DOHH2 (cell line): ENCODE results near the gene SFTPB.
A peak's percentile ranks its signal among the peaks of the same experiment; 100 is the strongest.
"Not testable (repeated sequence)": the region's sequence is repeated elsewhere in the genome, so short reads cannot be mapped to it uniquely, and the experiment has no call there.

ENCODE experiments used
- H3F3A ChIP-seq: fragments of 200-600 bp; sonication (generic), shearing (Covaris generic); 2 replicates; pipeline ENCODE4 v1.6.0; 2016; ENCODE audit warnings: antibody characterized with exemption, mild to moderate bottlenecking; ENCODE audit not compliant: control insufficient read depth, insufficient read depth
- H3K27ac ChIP-seq: fragments of 200-600 bp; sonication (generic); 2 replicates; pipeline ENCODE4 v1.5.1; 2014; ENCODE audit warnings: low read depth, mild to moderate bottlenecking, low read length, moderate library complexity
- H3K27me3 ChIP-seq: fragments of 200-600 bp; sonication (generic); 2 replicates; pipeline ENCODE4 v1.6.1; 2014; ENCODE audit warnings: mild to moderate bottlenecking, low read length, mixed read lengths; ENCODE audit not compliant: control insufficient read depth
- H3K36me3 ChIP-seq: fragments of 200-600 bp; sonication (generic); 2 replicates; pipeline ENCODE4 v1.6.1; 2014; ENCODE audit warnings: mild to moderate bottlenecking, low read length, moderate library complexity, mixed read lengths; ENCODE audit not compliant: control insufficient read depth
- H3K4me1 ChIP-seq: fragments of 200-600 bp; sonication (generic); 2 replicates; pipeline ENCODE4 v1.6.1; 2014; ENCODE audit warnings: mild to moderate bottlenecking, low read length, mixed read lengths; ENCODE audit not compliant: control insufficient read depth
- H3K4me2 ChIP-seq: fragments of 200-600 bp; sonication (generic); 2 replicates; pipeline ENCODE4 v1.6.0; 2014; ENCODE audit warnings: mild to moderate bottlenecking, low read length, moderate library complexity
- H3K4me3 ChIP-seq: fragments of 200-600 bp; sonication (generic); 2 replicates; pipeline ENCODE4 v1.5.1; 2014; ENCODE audit warnings: mild to moderate bottlenecking, low read length, mixed read lengths
- H3K79me2 ChIP-seq: fragments of 200-600 bp; sonication (generic); 2 replicates; pipeline ENCODE4 v1.6.1; 2014; ENCODE audit warnings: mild to moderate bottlenecking, low read length, mixed read lengths; ENCODE audit not compliant: control insufficient read depth
- H3K9me2 ChIP-seq: fragments of 200-600 bp; sonication (generic); replicated peaks from 2 replicates; pipeline ENCODE4 v1.6.1; 2014; ENCODE audit warnings: mild to moderate bottlenecking, low read length, mixed read lengths; ENCODE audit not compliant: control insufficient read depth
- H3K9me3 ChIP-seq: fragments of 200-600 bp; sonication (generic); 2 replicates; pipeline ENCODE4 v1.6.1; 2014; ENCODE audit warnings: antibody characterized with exemption, low read length, mixed read lengths; ENCODE audit not compliant: control insufficient read depth, insufficient read depth
- H4K20me1 ChIP-seq: fragments of 200-600 bp; sonication (generic); 2 replicates; pipeline ENCODE4 v1.6.0; 2014; ENCODE audit warnings: low read depth, mild to moderate bottlenecking, antibody characterized with exemption, low read length, moderate library complexity; ENCODE audit not compliant: control insufficient read depth, insufficient read depth
- CTCF ChIP-seq: fragments of 200-600 bp; sonication (generic); IDR thresholded peaks from one replicate; pipeline ENCODE4 v1.5.1; 2014; ENCODE audit warnings: antibody characterized with exemption, mild to moderate bottlenecking, low read depth, low read length; ENCODE audit not compliant: poor library complexity, severe bottlenecking
- EZH2phosphoT487 ChIP-seq: fragments of 200-600 bp; sonication (generic); IDR thresholded peaks from 2 replicates; pipeline ENCODE4 v1.6.1; 2017; ENCODE audit warnings: borderline replicate concordance, mild to moderate bottlenecking, antibody characterized with exemption, low read length, moderate library complexity, mixed read lengths

The SFTPB gene

GRCh38 chr2:85621338-85621737, 46.7 kb downstream of the SFTPB start:
- Histone ChIP-seq H3K4me3 (no peak overlapping the region), H3K9me2 (no peaks in the 10 kb centered on the region), H3K9me3 (no peaks in the 10 kb centered on the region), H3K4me2 (no peak overlapping the region), H3K27me3 (no peaks in the 10 kb centered on the region), H3K79me2 (peaks cover 68% of the 10 kb centered on the region), H3K4me1 (peaks cover 17% of the 10 kb centered on the region), H3F3A (peaks cover 6% of the 10 kb centered on the region), H3K27ac (no peak overlapping the region), H3K36me3 (peaks cover 86% of the 10 kb centered on the region), H4K20me1 (peaks cover 23% of the 10 kb centered on the region)
- no peak for TF ChIP-seq EZH2phosphoT487
- TF ChIP-seq CTCF = no peak

GRCh38 chr2:85619617-85620016, 48.4 kb downstream of the SFTPB start:
- peaks cover 23% of the 10 kb centered on the region for H4K20me1 ChIP-seq
- TF ChIP-seq CTCF (no peak), EZH2phosphoT487 (no peak)
- peaks cover 75% of the 10 kb centered on the region for H3K79me2 ChIP-seq
- H3K27me3 ChIP-seq = no peaks in the 10 kb centered on the region
- no peak overlapping the region for H3K4me2 ChIP-seq
- peaks cover 70% of the 10 kb centered on the region for H3K36me3 ChIP-seq
- H3K4me3 ChIP-seq = no peak overlapping the region
- no peak overlapping the region for H3K27ac ChIP-seq
- no peaks in the 10 kb centered on the region for H3K9me3 ChIP-seq
- peaks cover 6% of the 10 kb centered on the region for H3F3A ChIP-seq
- peaks cover 24% of the 10 kb centered on the region for H3K4me1 ChIP-seq
- H3K9me2 ChIP-seq = no peaks in the 10 kb centered on the region

- Histone ChIP-seq H3K4me3 (peak overlapping the region; percentile 78), H3F3A (peaks cover 18% of the 10 kb centered on the region), H3K4me1 (peaks cover 26% of the 10 kb centered on the region), H3K79me2 (peaks cover 64% of the 10 kb centered on the region), H3K4me2 (peak overlapping the region; percentile 70), H4K20me1 (peaks cover 20% of the 10 kb centered on the region), H3K36me3 (peaks cover 52% of the 10 kb centered on the region)
- not testable (repeated sequence) for H3K27ac ChIP-seq, H3K9me3 ChIP-seq, H3K27me3 ChIP-seq, H3K9me2 ChIP-seq
Observed at GRCh38 chr2:85617723-85618122, 50.3 kb downstream of the SFTPB start.

- H3K79me2 ChIP-seq = peaks cover 67% of the 10 kb centered on the region
- H4K20me1 ChIP-seq = peaks cover 18% of the 10 kb centered on the region
- H3K4me1 ChIP-seq = peaks cover 40% of the 10 kb centered on the region
- no peaks in the 10 kb centered on the region for H3K27me3 ChIP-seq
- H3K4me2 ChIP-seq = peak overlapping the region; percentile 70
- H3K4me3 ChIP-seq = peak overlapping the region; percentile 78
- H3K9me3 ChIP-seq = no peaks in the 10 kb centered on the region
- H3K9me2 ChIP-seq = no peaks in the 10 kb centered on the region
- TF ChIP-seq CTCF = no peak
- TF ChIP-seq EZH2phosphoT487 = no peak
- peaks cover 39% of the 10 kb centered on the region for H3K36me3 ChIP-seq
- no peak overlapping the region for H3K27ac ChIP-seq
- peaks cover 16% of the 10 kb centered on the region for H3F3A ChIP-seq
Observed at GRCh38 chr2:85615413-85615728, 52.6 kb downstream of the SFTPB start.

- Histone ChIP-seq H4K20me1 (peaks cover 18% of the 10 kb centered on the region), H3K79me2 (peaks cover 65% of the 10 kb centered on the region), H3F3A (peaks cover 16% of the 10 kb centered on the region), H3K36me3 (peaks cover 37% of the 10 kb centered on the region), H3K4me1 (peaks cover 43% of the 10 kb centered on the region)
- not testable (repeated sequence) for H3K27me3 ChIP-seq, H3K27ac ChIP-seq, H3K4me3 ChIP-seq, H3K9me2 ChIP-seq, H3K9me3 ChIP-seq, H3K4me2 ChIP-seq
Observed at GRCh38 chr2:85614757-85615156, 53.2 kb downstream of the SFTPB start.
